ENCODE measurements around the gene NID2. TPM values are rescaled to one million over a fixed set of nuclear protein-coding genes. Genes with fewer than 3 reads are reported as not detected.

NID2 gene
- total and polyA plus RNA-seq, 2 donors (not counting 1 experiment from before 2014, with no cell fraction given): not detected

- 100% methylated on average over 1 of the region's 2 CpGs for WGBS (ENCODE audit: insufficient coverage)
Observed at GRCh38 chr14:52072266-52072780, 3.5 kb upstream of the NID2 start.

More at GRCh38 chr14:52072266-52072780, 3.5 kb upstream of the NID2 start:
- H3K9me3 ChIP-seq (ENCODE audit: control extremely low read depth in 1 of 3, control insufficient read depth in 2 of 3, insufficient read depth in 1 of 3, low read length in 2 of 3): peaks cover 0 to 18% (median 0%) of the 10 kb centered on the region in 3 donors
- no peaks in the 10 kb centered on the region for H3K9me3 Mint-ChIP-seq (ENCODE audit: insufficient read depth)
- no peak overlapping the region for H3K27ac ChIP-seq (ENCODE audit: low read length in 2 of 2)
- H3K9ac ChIP-seq (ENCODE audit: low read length): no peak overlapping the region
- peaks cover 22% of the 10 kb centered on the region for H3K4me1 Mint-ChIP-seq
- H3K4me2 ChIP-seq (replicated peaks; ENCODE audit: low read depth, low read length, poor library complexity, severe bottlenecking): no peak overlapping the region
- peaks cover 27 to 28% of the 10 kb centered on the region in 2 donors for H3K4me1 ChIP-seq (ENCODE audit: control insufficient read depth in 2 of 2, insufficient read depth in 2 of 2, low read length in 2 of 2)
- no peaks in the 10 kb centered on the region for H3K36me3 ChIP-seq (replicated peaks in 1 of 2; ENCODE audit: control extremely low read depth in 1 of 2, control insufficient read depth in 1 of 2, extremely low read depth in 1 of 2, insufficient read depth in 2 of 2, low read length in 1 of 2)
- no peaks in the 10 kb centered on the region for H4K20me1 ChIP-seq (ENCODE audit: control insufficient read depth, insufficient read depth, low read length, poor library complexity, severe bottlenecking)
- H3K4me3 Mint-ChIP-seq: no peak overlapping the region
- no peak overlapping the region for H3K4me3 ChIP-seq (ENCODE audit: control extremely low read depth in 1 of 5, extremely low read depth in 1 of 5, insufficient read depth in 1 of 5, low read depth in 2 of 5, low read length in 4 of 5)
- H2AFZ ChIP-seq (ENCODE audit: insufficient read depth, low read depth, low read length, poor library complexity, severe bottlenecking): no peak overlapping the region
- H3K79me2 ChIP-seq (ENCODE audit: control insufficient read depth, insufficient read depth, low read length): no peaks in the 10 kb centered on the region
- intact Hi-C loops (cut with micrococcal nuclease): no loop called here
- H3K27me3 ChIP-seq (replicated peaks in 1 of 4; ENCODE audit: control extremely low read depth in 1 of 4, control insufficient read depth in 3 of 4, insufficient read depth in 4 of 4, low read length in 3 of 4): peaks cover 0 to 33% (median 19%) of the 10 kb centered on the region in 4 experiments
- H3K27me3 Mint-ChIP-seq: peaks cover 38% of the 10 kb centered on the region
- CTCF ChIA-PET: interaction anchor here (1.3 kb wide), 1 partner anchor 12 kb away, joined by 4 read pairs; no protein-coding TSS in a partner anchor
- TF ChIP-seq CTCF (IDR thresholded peaks at IDR 0.05) (no peak), EZH2 (IDR thresholded peaks at IDR 0.05; ENCODE audit: borderline replicate concordance, insufficient read depth, low read depth, low read length, poor library complexity, severe bottlenecking) (no peak)
- no peak overlapping the region for H3K27ac Mint-ChIP-seq
- POLR2A ChIA-PET: no interaction called here
- DNase-seq (no peak), ATAC-seq (ENCODE audit: low read depth) (no peak)

Measured in B cell (primary cell).